ENCODE measurements around the gene PHLPP1. TPM values are rescaled to one million over a fixed set of nuclear protein-coding genes. Genes with fewer than 3 reads are reported as not detected.

The PHLPP1 gene
- total RNA-seq, 1 experiment from 2014 or later = 7.9 TPM

- DNase-seq (ENCODE audit: low spot score) = no peak
Observed at GRCh38 chr18:63007231-63007630, 291.9 kb downstream of the PHLPP1 start.

- peak; percentile 36 for DNase-seq (ENCODE audit: low spot score)
Observed at GRCh38 chr18:63016270-63016669, 300.9 kb downstream of the PHLPP1 start.

GRCh38 chr18:63017076-63017475 is 301.7 kb downstream of the PHLPP1 start:
- DNase-seq (ENCODE audit: low spot score) = no peak

GRCh38 chr18:63017977-63018376 is 302.6 kb downstream of the PHLPP1 start:
- DNase-seq (ENCODE audit: low spot score) = no peak

- DNase-seq (ENCODE audit: low spot score) = no peak
Observed at GRCh38 chr18:63022429-63023022, 307.2 kb downstream of the PHLPP1 start.

GRCh38 chr18:63025251-63026090 is 310.1 kb downstream of the PHLPP1 start:
- peak; percentile 1 for DNase-seq (ENCODE audit: low spot score)

GRCh38 chr18:63028380-63028779 is 313.0 kb downstream of the PHLPP1 start:
- no peak for DNase-seq (ENCODE audit: low spot score)

Other genes starting within 250 kb of the PHLPP1 start
- gene ZCCHC2, start 192.5 kb upstream of the PHLPP1 start, total RNA-seq (2014; rRNA removed; shearing (Covaris generic)) = 2.7 and 8.3 TPM in 2 replicates